Cerebellar cortex (tissue), 1 donor: ENCODE measurements around the gene TEX53.

Experiments used
- DNase-seq: peaks from one replicate; pipeline ENCODE4 v3.0.0-alpha.2; 2015; ENCODE audit warnings: low spot score

The TEX53 gene

GRCh38 chr9:114680259-114681001 is 22.8 kb upstream of the TEX53 start:
- DNase-seq, result no peak

GRCh38 chr9:114678795-114679194 is 21.2 kb upstream of the TEX53 start:
- DNase-seq, result no peak

DNA sequence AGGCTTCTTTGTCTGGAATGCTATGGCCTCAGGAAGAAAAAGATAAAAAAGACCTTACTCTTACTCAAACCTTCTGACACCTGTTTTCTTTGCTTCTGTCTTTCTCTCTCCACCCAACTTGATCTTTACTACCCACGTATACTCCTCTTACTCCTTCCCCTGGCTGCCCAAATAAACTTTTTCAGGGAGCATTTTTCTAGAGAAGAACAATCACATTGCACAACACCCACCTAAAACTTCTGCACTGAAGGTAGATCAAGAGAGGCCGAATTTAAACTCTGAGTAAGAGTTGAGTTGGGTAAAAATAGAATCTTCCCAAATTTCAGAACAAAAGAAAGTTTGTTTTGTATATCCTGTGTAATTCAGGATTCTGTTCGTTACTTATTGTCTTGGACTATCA is 20.5 kb upstream of the TEX53 start:
- DNase-seq, result no peak

DNA sequence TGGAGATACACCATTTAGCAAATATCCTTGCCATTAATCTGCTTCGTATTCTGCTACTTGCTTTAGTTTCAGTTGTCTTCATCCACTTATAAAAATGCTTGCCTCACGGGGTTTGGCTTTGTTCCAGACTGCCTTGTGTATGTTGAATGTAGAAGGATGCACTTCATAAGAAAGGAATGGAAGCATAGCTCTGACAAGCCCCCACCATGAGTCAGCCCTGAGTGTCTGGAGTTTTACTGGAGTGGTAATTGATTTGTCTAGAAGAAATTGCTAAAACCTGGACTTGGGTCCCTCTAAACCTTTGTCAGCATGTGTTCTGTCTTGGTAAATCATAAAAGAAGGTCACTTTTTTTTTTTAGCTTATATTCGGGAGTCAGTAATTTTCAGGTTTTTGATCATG is 19.8 kb upstream of the TEX53 start:
- no peak for DNase-seq

GRCh38 chr9:114676901-114677300 is 19.3 kb upstream of the TEX53 start:
- DNase-seq, result no peak

GRCh38 chr9:114674798-114675540 is 17.4 kb upstream of the TEX53 start:
- DNase-seq, result no peak

DNA sequence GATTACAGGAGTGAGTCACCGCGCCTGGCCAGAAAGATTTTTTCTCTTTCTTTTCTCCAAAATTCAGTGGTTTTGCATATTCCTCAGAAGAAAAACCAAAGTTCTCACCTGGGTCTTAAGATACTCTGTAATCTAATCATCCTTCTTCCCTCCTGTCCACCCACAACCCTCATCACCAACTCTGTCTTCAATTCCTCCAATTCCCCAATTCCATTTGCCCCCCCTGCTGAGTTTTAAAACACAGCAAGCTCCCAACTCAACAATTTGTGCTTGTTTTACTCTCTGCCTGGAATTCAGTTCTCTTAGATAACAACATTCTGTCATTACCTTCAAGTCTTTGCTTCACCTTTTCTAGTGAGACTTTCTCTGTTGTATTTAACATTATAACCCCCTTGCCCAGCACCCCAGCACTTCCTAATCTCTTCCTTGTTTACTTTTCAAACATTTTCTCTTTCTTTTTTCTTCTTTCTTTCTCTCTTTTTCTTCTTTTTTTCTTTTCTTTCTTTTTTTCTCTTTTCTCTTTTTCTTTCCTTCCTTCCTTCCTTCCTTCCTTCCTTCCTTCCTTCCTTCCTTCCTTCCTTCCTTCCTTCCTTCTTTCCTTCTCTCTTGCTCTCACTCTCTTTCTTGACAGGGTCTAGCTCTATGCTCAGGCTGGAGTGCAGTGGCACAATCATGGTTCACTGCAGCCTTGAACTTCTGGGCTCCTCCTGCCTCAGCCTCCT is 16.6 kb upstream of the TEX53 start:
- DNase-seq, result no peak

GRCh38 chr9:114671605-114672004 is 14.0 kb upstream of the TEX53 start:
- DNase-seq, result no peak

- no peak for DNase-seq
Measured at GRCh38 chr9:114669961-114670360, 12.4 kb upstream of the TEX53 start.

DNA sequence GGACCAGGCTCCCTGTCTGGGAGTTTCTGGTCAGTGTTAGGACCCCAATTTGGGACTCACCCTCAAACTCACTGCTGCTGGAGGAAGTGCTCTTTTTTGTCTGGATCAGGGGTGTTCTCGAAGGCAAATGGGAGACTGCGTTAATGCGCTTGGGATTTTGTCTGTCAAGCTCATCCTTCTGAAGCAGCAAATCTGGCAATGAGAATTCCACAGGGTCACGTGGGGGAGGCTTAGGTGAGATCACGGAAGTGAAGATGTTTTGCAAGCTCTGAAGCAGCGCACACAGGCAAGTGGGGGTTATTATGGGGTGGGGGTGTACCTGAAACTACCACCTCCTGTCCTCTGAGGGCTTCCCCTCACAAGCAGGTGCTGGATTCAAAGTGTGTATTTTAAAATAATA is 10.5 kb upstream of the TEX53 start:
- no peak for DNase-seq

GRCh38 chr9:114666851-114667250 is 9.2 kb upstream of the TEX53 start:
- no peak for DNase-seq

GRCh38 chr9:114666401-114666800 is 8.8 kb upstream of the TEX53 start:
- DNase-seq, result no peak

GRCh38 chr9:114664181-114664580 is 6.6 kb upstream of the TEX53 start:
- no peak for DNase-seq

GRCh38 chr9:114662081-114662989 is 4.7 kb upstream of the TEX53 start:
- peak; percentile 15 for DNase-seq

DNA sequence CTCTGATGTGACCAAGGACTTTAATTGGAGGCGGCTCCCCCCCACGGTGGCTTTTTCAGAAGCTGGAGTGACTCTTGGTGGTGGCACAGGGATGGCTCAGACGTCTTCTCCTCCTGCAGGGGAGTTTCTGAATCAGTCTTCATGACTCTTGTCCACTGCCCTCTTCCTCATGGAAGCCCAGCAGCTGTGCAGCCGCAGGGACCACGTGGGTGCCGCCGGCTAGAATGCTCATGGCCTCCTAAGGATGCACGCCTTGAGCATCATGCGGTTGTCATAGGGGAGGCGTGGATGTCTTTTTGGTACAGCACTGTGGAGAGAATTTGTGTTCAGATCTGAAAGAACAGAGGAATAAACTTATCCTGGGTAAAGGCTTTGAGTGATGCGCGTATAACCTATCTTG is 1.3 kb downstream of the TEX53 start:
- no peak for DNase-seq

DNA sequence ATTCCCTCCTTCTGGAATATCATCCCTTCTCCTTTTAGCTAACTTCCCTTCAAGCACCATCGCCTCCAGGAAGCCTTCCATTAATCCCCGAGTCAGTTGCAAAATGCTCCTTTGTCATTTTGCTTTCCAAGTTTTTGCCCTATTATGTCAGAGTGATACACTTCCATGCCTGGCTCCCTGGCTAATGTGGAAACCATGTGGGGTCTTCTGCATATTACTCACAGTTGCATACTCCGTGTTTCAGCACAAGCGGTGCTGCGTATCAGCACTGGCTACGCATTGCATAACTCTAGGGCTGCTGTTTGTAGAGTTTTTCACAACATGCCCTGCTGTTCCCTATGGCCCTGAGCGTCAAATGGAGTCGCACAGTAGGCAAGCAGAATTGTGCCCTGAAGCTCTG is 1.9 kb downstream of the TEX53 start:
- DNase-seq, result no peak

DNA sequence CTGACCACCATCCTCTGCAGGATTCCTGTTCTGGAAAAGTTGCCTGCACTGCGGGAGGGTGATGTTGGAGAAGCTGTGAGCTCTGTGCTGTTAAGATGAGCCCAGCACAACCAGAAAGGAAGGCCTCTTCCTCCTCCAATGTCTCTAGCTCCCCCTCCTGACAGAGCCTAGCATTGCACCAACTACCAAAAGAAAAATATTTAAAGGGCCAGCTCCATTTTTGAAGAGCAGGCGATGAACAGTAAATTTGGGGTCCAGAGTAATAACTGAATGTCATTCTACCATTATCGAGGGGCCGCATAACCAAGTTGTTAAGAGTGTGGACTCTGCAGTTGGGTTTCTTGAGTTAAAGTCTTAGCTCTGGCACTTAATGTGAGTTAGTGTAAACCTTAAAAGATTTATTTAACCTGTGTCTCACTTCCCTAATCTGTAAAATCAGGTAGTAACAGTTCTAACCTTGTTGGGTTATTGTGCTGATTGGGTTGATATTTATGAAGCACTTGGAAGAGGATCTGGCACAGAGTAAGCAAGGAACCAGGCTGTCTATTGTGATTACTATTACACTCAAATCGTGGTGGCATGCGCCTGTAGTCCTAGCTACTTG is 3.9 kb downstream of the TEX53 start:
- peak; percentile 67 for DNase-seq

- no peak for DNase-seq
Measured at GRCh38 chr9:114652776-114653555, 4.6 kb downstream of the TEX53 start.

GRCh38 chr9:114643896-114644295 is 13.7 kb downstream of the TEX53 start:
- DNase-seq, result no peak

- DNase-seq, result no peak
Measured at GRCh38 chr9:114643001-114643400, 14.6 kb downstream of the TEX53 start.

GRCh38 chr9:114641967-114642366 is 15.6 kb downstream of the TEX53 start:
- no peak for DNase-seq
